GM12878 (cell line): ENCODE results near the gene TRIM56. TPM values are rescaled to one million over a fixed set of nuclear protein-coding genes. Genes with fewer than 3 reads are reported as not detected.
"Not testable (repeated sequence)": the region's sequence is repeated elsewhere in the genome, so short reads cannot be mapped to it uniquely, and the experiment has no call there.

ENCODE experiments used
- ATAC-seq: fragments of 200-7000 bp; cut with Tn5 transposase; 3 replicates; pipeline ENCODE4 v1.9.1; 2020; ENCODE audit warnings: mild to moderate bottlenecking, moderate library complexity
- BruUV-seq: library from RNA; stranded (reverse); fragments of 400-500 nt; replicated peaks from 2 replicates; lab custom pipeline; 2021; lab: Mats Ljungman, UMichigan
- CTCF ChIA-PET: fragments of 300-600 bp; sonication (Branson Sonifier 250); formaldehyde crosslinking; extraction: SDS; loops from one replicate; lab custom pipeline; 2021; ENCODE audit warnings: inconsistent platforms; lab: Yijun Ruan, JAX
- POLR2A ChIA-PET: fragments of 350-600 bp; formaldehyde crosslinking; extraction: SDS; loops from one replicate; lab custom pipeline; 2021; ENCODE audit warnings: inconsistent platforms; lab: Charles Lee
- RAD21 ChIA-PET: fragments of 300-600 bp; sonication (Branson Sonifier 250); formaldehyde crosslinking; loops from one replicate; lab custom pipeline; 2023; ENCODE audit warnings: antibody characterized with exemption; ENCODE audit not compliant: unreplicated experiment; lab: Charles Lee
- SMC1A ChIA-PET: fragments of 300-600 bp; sonication (Branson Sonifier 250); formaldehyde crosslinking; loops from one replicate; lab custom pipeline; 2023; ENCODE audit not compliant: unreplicated experiment, uncharacterized antibody; lab: Charles Lee
- DNase-seq: peaks from one replicate; pipeline ENCODE4 v3.0.0-alpha.2; 2011; ENCODE audit warnings: low read depth, low spot score
- FAIRE-seq: peaks from 3 replicates; lab custom pipeline; 2011; peaks lifted over from hg19 to GRCh38; lab: Jason Lieb, UNC
- H2AFZ ChIP-seq: 2 replicates; pipeline ENCODE4 v1.6.0; 2011; ENCODE audit warnings: low read depth, low read length, control low read depth; ENCODE audit not compliant: control insufficient read depth
- H3K27ac ChIP-seq: 2 replicates; pipeline ENCODE4 v1.5.1; 2011; ENCODE audit warnings: control low read depth; ENCODE audit not compliant: control insufficient read depth, insufficient read depth
- H3K27me3 ChIP-seq, 2 experiments: replicated peaks in 1 of 2; 2 replicates each; pipeline versions ENCODE4 v1.6.0 to v1.6.1; 2011; ENCODE audit warnings: low read length in 1 of 2; ENCODE audit not compliant: control insufficient read depth in 2 of 2, insufficient read depth in 2 of 2
- H3K36me3 ChIP-seq, 2 experiments: 2 replicates each; pipeline ENCODE4 v1.5.1; 2011; ENCODE audit warnings: low read length in 1 of 2; ENCODE audit not compliant: control insufficient read depth in 2 of 2, insufficient read depth in 2 of 2
- H3K4me1 ChIP-seq: 2 replicates; pipeline ENCODE4 v1.6.1; 2011; ENCODE audit warnings: mild to moderate bottlenecking, low read length, moderate library complexity, mixed read lengths; ENCODE audit not compliant: control insufficient read depth, insufficient read depth
- H3K4me2 ChIP-seq: 2 replicates; pipeline ENCODE4 v1.6.0; 2011; ENCODE audit warnings: control low read depth; ENCODE audit not compliant: control insufficient read depth, insufficient read depth
- H3K4me3 ChIP-seq: fragments of 200-600 bp; sonication (generic); 2 replicates; pipeline ENCODE4 v1.5.1; 2016
- H3K79me2 ChIP-seq: 2 replicates; pipeline ENCODE4 v1.6.0; 2011; ENCODE audit warnings: low read length; ENCODE audit not compliant: control insufficient read depth, insufficient read depth
- H3K9ac ChIP-seq: 2 replicates; pipeline ENCODE4 v1.8.0; 2011; ENCODE audit warnings: low read length, control low read depth, mixed read lengths; ENCODE audit not compliant: control insufficient read depth, insufficient read depth
- H3K9me3 ChIP-seq: replicated peaks from 3 replicates; pipeline ENCODE4 v1.5.1; 2011; ENCODE audit warnings: mild to moderate bottlenecking, low read length; ENCODE audit not compliant: control insufficient read depth, insufficient read depth
- H4K20me1 ChIP-seq: 2 replicates; pipeline ENCODE4 v1.6.0; 2011; ENCODE audit not compliant: control insufficient read depth, insufficient read depth
- TBL1XR1 ChIP-seq: IDR thresholded peaks from 2 replicates; pipeline ENCODE4 v1.6.1; 2012; ENCODE audit warnings: low read depth, low read length, improper control_type of control experiment
- WGBS: methylation state at CpG from one replicate; pipeline ENCODE4 v1.1.6; 2016; ENCODE audit warnings: low lambda C conversion rate; ENCODE audit not compliant: insufficient replicate concordance, insufficient coverage; ENCODE audit errors: missing lambda C conversion rate; 5-methylcytosine and 5-hydroxymethylcytosine counted together
- in situ Hi-C: fragments of 300-500 bp; cut with MboI; formaldehyde crosslinking; loops from 9 replicates; pipeline ENCODE4 v1.14.3; 2018; ENCODE audit warnings: mixed read lengths
- intact Hi-C: fragments of 100-400 bp; cut with micrococcal nuclease; formaldehyde crosslinking; loops from one replicate; pipeline ENCODE4 v1.14.2; 2022; ENCODE audit not compliant: unreplicated experiment
- polyA plus RNA-seq, 11 experiments: library from polyadenylated mRNA; depleted of rRNA in 4 of 11; unstranded in 6 of 11; stranded (reverse) in 5 of 11; fragments of >200 nt; fragmentation: Nextera tagmentation in 4 of 11; fragmentation: Illumina TruSeq in 1 of 11; extraction: Ambion mirVana in 4 of 11; extraction: Trizol in 1 of 11; gene quantifications; 1 replicate in 1 of 11; 2 replicates in 10 of 11; pipeline versions ENCODE4 v1.2.1 to v1.2.3, GENCODE V29; 2011 to 2016; ENCODE audit warnings: inconsistent platforms in 2 of 11, missing spikeins in 2 of 11, low read depth in 1 of 11
- total RNA-seq, 4 experiments: library from RNA; depleted of rRNA in 3 of 4; stranded (reverse); fragments of >200 nt in 3 of 4; fragmentation: Illumina TruSeq in 1 of 4; extraction: Trizol in 1 of 4; gene quantifications; 2 replicates each; pipeline versions ENCODE4 v1.2.1 to v1.2.3, GENCODE V29; 2013 to 2021

TRIM56 gene
- total and polyA plus RNA-seq, 10 of the 15 experiments (the other 5 are each of a cell fraction or from before 2014, with no cell fraction given), result 3.2 to 37.5 (median 11.8) TPM

DNA sequence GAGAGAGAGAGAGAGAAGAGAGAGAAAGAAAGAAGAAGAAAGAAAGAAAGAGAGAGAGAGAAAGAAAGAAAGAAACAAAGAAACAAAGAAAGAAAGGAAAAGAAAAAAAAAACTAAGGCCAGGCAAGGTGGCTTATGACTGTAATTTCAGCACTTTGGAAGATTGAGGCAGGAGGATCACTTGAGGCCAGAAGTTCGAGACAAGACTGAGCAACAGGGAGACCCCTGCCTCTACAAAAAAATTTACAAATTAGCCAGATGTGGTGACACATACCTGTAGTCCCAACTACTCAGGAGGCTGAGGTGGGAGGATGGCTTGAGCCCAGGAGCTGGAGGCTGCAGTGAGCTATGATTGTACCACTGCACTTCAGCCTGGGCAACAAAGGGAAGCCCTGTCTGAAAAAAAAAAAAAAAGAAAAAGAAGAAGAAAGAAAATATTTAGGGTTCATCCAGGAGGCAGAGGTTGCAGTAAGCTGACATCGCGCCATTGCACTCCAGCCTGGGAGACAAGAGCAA is 44.4 kb downstream of the TRIM56 start:
- H3K9me3 ChIP-seq, result no peaks in the 10 kb centered on the region
- H3K4me1 ChIP-seq, result peaks cover 19% of the 10 kb centered on the region
- H3K27ac ChIP-seq, result no peak overlapping the region
- POLR2A ChIA-PET, result interaction anchor here (0.6 kb wide), 1 partner anchor 27 kb away, joined by 3 read pairs; no protein-coding TSS in a partner anchor
- H3K4me2 ChIP-seq, result no peak overlapping the region
- no peak overlapping the region for H2AFZ ChIP-seq
- no peak for DNase-seq
- BruUV-seq, result no TSS peak
- CTCF ChIA-PET, result no interaction called here
- H3K4me3 ChIP-seq, result no peak overlapping the region
- ATAC-seq, result no peak
- H3K36me3 ChIP-seq, result no peaks in the 10 kb centered on the region
- H4K20me1 ChIP-seq, result no peaks in the 10 kb centered on the region
- peaks cover 0 to 2% of the 10 kb centered on the region in 2 experiments; a peak in 2 of 4 replicates for H3K27me3 ChIP-seq
- no peak for TF ChIP-seq TBL1XR1
- H3K79me2 ChIP-seq, result no peaks in the 10 kb centered on the region
- RAD21 ChIA-PET, result interaction anchor here (0.7 kb wide), 1 partner anchor 20 kb away, joined by 3 read pairs; no protein-coding TSS in a partner anchor
- no peak overlapping the region for H3K9ac ChIP-seq
- WGBS, result 67% methylated on average over 3 of the region's 3 CpGs
- no peak for FAIRE-seq
- SMC1A ChIA-PET, result interaction anchor here (0.7 kb wide), 1 partner anchor 49 kb away, joined by 3 read pairs; no protein-coding TSS in a partner anchor
- intact Hi-C loops (no loop called here), in situ Hi-C loops (no loop called here)

DNA sequence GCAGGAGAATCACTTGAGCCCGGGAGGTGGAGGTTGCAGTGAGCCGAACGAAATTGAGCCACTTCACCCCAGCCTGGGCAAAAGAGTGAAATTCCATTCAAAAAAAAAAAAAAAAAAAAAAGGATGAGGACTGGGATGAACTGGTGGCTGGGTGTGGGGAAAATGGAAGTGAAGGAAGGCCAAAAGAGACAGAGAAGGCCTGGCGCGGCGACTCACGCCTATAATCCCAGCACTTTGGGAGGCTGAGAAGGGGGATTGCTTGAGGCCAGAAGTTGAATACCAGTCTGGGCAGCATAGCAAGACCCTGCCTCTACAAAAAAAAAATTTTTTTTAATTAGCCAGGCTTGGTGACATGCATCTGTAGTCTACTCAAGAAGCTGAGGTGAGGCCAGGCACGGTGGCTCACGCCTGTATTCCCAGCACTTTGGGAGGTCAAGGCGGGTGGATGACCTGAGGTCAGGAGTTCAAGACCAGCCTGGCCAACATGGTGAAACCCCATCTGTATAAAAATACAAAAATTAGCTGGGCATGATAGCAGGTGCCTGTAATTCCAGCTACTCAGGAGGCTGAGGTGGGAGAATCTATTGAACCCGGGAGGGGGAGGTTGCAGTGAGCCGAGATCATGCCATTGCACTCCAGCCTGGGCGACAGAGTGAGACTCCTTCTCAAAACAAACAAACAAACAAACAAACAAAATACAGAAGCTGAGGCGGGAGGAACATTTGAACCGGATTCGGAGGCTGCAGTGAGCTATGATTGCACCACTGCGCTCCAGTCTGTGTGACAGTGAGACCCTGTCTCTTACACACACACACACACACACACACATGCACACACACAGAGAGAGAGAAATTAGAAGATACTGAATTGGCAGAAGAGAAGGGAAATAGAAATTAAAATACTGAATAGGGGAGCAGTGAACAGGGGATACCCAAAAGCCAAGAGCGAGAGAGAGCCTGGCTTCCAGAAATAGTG is 47.6 kb downstream of the TRIM56 start:
- H3K27ac ChIP-seq, intact Hi-C loops, DNase-seq, H3K4me2 ChIP-seq, H3K27me3 ChIP-seq, H3K36me3 ChIP-seq, BruUV-seq, H3K79me2 ChIP-seq, H3K4me1 ChIP-seq, ATAC-seq, in situ Hi-C loops, H2AFZ ChIP-seq, H4K20me1 ChIP-seq, H3K9me3 ChIP-seq, H3K4me3 ChIP-seq, H3K9ac ChIP-seq, FAIRE-seq: not testable (repeated sequence)
- ChIA-PET CTCF (interaction anchor here (1.3 to 3.4 kb wide), 4 partner anchors 10 to 238 kb away, joined by 3 to 21 read pairs (median 11); partner anchors contain the start of gene VGF), SMC1A (interaction anchor here (0.6 to 3.1 kb wide), 3 partner anchors 10 to 413 kb away, joined by 3 to 12 read pairs (median 4); no protein-coding TSS in a partner anchor), POLR2A (interaction anchor here (0.6 to 2.5 kb wide), 2 partner anchors 10 to 1201 kb away, joined by 3 to 12 read pairs; no protein-coding TSS in a partner anchor), RAD21 (interaction anchor here (0.6 to 2.3 kb wide), 5 partner anchors 8 to 60 kb away, joined by 3 to 13 read pairs (median 3); no protein-coding TSS in a partner anchor)
- WGBS, result 55% methylated on average over 18 of the region's 18 CpGs
